GM19099 (cell line): ENCODE measurements around the gene KLF16.
A peak's percentile ranks its signal among the peaks of the same experiment; 100 is the strongest.

Experiments
- POLR2A ChIP-seq: IDR thresholded peaks from 3 replicates; pipeline ENCODE4 v1.6.1; 2011; ENCODE audit warnings: low read depth; ENCODE audit not compliant: insufficient read length; ENCODE audit errors: extremely low read depth

Gene KLF16

GRCh38 chr19:1863328-1863637 lies at the start of gene KLF16:
Gene KLF16, minus strand, starts transcription at chr19:1863579. Its CDS starts 82 bp downstream, at chr19:1863497.
- TF ChIP-seq POLR2A, result peak; percentile 58

DNA sequence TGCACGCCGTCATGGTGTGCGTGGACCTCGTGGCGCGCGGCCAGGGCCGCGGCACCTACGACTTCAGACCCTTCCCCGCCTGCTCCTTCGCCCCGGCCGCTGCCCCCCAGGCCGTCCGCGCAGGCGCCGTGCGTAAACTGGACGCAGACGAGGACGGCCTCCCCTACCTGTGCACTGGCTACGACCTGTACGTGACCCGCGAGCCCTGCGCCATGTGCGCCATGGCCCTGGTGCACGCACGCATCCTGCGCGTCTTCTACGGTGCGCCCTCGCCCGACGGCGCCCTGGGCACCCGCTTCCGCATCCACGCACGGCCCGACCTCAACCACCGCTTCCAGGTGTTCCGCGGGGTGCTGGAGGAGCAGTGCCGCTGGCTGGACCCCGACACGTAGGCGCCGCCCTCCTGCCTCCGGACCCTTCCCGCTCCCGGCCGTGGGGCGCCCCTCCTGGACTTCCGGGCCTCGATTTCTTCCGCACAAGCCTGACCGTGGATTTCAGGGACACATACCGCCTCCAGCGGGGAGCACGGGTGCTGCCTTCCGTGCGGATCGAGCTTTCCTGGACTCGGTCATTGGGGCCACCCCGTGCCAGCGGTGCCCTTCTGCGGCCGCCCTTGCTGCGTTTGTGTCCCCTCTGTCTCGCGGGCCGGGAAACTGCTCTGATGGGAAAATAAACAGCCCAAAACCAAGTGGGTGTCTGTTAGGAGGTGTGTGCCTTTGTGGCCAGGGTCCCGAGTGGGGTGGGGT lies 49.6 kb upstream of the KLF16 start:
- TF ChIP-seq POLR2A, result no peak

DNA sequence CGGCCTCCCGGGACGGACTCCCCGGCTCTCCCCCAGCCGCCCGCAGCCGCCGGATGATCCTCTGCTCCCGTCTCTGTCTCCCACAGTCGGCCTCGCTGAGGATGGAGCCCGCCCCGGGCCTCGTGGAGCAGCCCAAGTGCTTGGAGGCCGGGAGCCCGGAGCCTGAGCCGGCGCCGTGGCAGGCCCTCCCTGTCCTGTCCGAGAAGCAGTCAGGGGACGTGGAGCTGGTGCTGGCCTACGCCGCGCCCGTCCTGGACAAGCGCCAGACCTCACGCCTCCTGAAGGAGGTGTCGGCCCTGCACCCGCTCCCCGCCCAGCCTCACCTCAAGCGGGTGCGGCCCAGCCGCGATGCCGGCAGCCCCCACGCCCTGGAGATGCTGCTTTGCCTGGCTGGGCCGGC lies 48.6 kb upstream of the KLF16 start:
- TF ChIP-seq POLR2A, result no peak

DNA sequence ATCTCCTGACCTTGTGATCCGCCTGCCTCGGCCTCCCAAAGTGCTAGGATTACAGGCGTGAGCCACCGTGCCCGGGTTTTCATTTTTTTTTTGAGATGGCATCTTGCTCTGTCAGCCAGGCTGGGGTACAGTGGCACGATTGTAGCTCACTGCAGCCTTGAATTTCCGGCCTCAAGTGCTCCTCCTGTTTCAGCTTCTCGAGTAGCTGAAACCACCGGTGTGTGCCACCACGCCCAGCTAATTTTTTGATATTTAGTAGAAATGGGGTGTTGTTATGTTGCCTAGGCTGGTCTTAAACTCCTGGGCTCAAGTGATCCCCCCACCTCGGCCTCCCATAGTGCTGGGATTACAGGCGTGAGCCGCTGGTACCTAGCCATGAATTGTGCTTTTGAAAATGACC lies 47.7 kb upstream of the KLF16 start:
- TF ChIP-seq POLR2A, result no peak

DNA sequence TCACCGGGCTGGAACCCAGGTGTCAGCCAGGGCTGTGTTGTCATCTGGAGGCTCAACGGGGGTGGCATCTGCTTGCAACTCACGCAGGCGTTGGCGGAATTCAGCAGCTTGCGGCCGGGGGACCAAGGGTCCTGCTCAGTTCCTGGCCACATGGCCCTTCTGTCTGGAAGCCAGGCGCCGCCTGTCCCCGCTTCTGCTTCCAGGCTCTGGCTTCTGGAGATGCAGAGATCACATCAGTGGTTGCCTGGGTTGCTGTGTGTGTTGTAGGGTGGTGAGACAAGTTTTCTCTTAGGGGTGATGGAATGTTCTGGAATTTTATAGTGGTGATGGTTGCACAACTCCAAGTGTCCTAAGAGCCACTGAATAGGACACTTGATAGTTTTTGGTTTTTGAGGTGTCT lies 46.8 kb upstream of the KLF16 start:
- no peak for TF ChIP-seq POLR2A

GRCh38 chr19:1909761-1910080 lies 46.3 kb upstream of the KLF16 start:
- TF ChIP-seq POLR2A, result no peak

DNA sequence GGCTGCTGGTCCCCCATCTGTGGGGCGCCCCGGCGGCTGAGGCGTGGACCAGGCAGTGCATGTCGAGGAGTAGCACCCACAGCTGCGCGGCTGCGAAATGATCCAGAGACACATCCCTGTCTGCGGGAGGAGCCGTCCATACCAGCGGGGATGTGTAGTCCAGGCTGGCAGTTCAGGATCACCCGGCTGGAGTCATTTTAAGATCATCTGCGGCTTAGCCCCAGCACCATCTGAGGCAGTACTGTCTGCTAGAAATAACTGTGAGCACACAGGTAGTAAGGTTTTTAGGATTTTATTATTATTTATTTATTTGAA lies 44.9 kb upstream of the KLF16 start:
- TF ChIP-seq POLR2A, result no peak

GRCh38 chr19:1907563-1908363 lies 44.4 kb upstream of the KLF16 start:
- no peak for TF ChIP-seq POLR2A

GRCh38 chr19:1906985-1907562 lies 43.7 kb upstream of the KLF16 start:
- TF ChIP-seq POLR2A, result no peak

DNA sequence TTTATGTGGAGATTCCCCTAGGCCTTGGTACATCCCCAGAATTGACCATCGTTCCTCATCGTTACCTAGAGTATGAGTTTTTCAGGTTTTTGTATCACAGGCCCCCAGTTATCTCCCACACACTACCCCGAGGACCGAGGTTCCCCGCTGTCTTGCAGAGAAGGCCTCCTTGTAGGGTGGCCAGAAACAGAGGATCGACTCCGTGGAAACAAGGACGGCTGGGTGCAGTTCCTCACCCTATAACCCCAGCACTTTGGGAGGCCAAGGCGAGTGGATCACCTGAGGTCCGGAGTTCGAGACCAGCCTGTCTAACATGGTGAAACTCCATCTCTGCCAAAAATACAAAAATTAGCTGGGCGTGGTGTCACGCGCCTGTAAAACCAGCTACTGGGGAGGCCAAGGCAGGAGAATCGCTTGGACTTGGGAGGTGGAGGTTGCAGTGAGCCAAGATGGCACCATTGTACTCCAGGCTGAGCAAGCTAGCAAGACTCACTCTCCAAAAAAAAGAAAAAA lies 42.5 kb upstream of the KLF16 start:
- no peak for TF ChIP-seq POLR2A

DNA sequence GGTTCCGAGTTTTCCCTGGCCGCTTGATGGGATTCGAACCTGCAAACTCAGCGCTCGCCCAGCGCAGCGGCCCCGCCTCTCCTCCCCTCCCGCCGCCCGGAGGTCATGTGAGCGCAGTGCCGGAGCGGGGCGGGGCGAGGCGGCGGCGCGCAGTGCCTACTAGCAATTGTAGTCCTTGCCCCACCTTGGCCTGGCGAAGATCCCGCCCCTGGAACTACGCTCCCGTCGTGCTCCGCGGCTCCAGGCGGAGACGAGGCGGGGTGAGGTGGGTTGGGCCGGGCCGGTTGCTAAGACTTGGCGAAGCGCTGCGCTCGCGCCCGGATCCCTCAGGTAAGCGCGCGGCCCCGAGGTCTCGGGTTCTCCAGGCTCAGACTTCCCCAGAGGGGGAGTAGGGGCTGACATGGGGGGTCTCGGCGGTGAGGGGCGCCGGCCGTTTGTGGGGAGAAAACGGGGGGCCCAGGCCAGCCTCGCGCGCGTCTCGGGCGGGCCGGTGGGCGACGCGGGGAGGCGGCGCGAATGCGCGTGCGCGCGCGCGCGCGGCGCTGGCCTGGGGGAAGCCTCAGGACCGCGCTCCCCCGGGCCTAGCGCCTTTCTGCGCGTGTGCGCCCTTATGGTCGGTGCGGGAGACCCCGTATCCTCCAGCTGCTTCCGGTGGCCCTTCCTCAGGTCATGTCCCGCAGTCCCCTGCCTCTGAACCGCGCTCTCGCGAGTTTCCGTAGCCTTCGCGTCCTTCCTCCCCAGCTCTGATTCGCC lies 41.9 kb upstream of the KLF16 start, which contains the start of the genes ADAT3 and SCAMP4:
Gene ADAT3, plus strand, starts transcription at position 290 of the 753 bp plus-strand sequence. CDS start 6,649 bp downstream, outside the sequence.
Gene SCAMP4, plus strand, starts transcription at position 290 of the 753 bp plus-strand sequence. CDS start 9,621 bp downstream, outside the sequence.
- peak; percentile 71 for TF ChIP-seq POLR2A

GRCh38 chr19:1904860-1905109 lies 41.4 kb upstream of the KLF16 start:
- TF ChIP-seq POLR2A, result no peak

- no peak for TF ChIP-seq POLR2A
Observed at GRCh38 chr19:1902923-1903322, 39.5 kb upstream of the KLF16 start.

- no peak for TF ChIP-seq POLR2A
Observed at GRCh38 chr19:1901940-1902404, 38.6 kb upstream of the KLF16 start.

GRCh38 chr19:1896508-1896907 lies 33.1 kb upstream of the KLF16 start:
- no peak for TF ChIP-seq POLR2A
